DND-41 (cell line): ENCODE data around the gene PDIA2.

Experiments
- ATAC-seq: fragments of 200-7000 bp; cut with Tn5 transposase; 3 replicates; pipeline ENCODE4 v1.9.1; 2021; ENCODE audit warnings: low read depth; ENCODE audit not compliant: insufficient read depth
- DNase-seq: peaks from one replicate; pipeline ENCODE4 v3.0.0-alpha.2; 2020
- H2AFZ ChIP-seq: 2 replicates; pipeline ENCODE4 v1.6.0; 2012; ENCODE audit warnings: low read depth, low read length
- H3K27ac ChIP-seq: 2 replicates; pipeline ENCODE4 v1.5.1; 2012; ENCODE audit warnings: low read length, inconsistent platforms
- H3K27me3 ChIP-seq: fragments of 200-600 bp; sonication (generic); 2 replicates; pipeline ENCODE4 v1.6.0; 2012; ENCODE audit warnings: low read length, mild to moderate bottlenecking, inconsistent platforms; ENCODE audit not compliant: insufficient read depth, poor library complexity
- H3K36me3 ChIP-seq: 2 replicates; pipeline ENCODE4 v1.5.1; 2012; ENCODE audit warnings: low read length, inconsistent platforms; ENCODE audit not compliant: insufficient read depth
- H3K4me1 ChIP-seq: 2 replicates; pipeline ENCODE4 v1.5.1; 2012; ENCODE audit warnings: mild to moderate bottlenecking, low read length; ENCODE audit not compliant: insufficient read depth
- H3K4me2 ChIP-seq: 2 replicates; pipeline ENCODE4 v1.6.0; 2012; ENCODE audit warnings: mild to moderate bottlenecking, moderate library complexity, low read length, inconsistent platforms; ENCODE audit not compliant: insufficient read depth
- H3K4me3 ChIP-seq, 2 experiments: fragments of 200-600 bp in 1 of 2; shearing (Covaris generic) in 1 of 2; 2 replicates each; pipeline ENCODE4 v1.5.1; 2012 to 2016; ENCODE audit warnings: inconsistent platforms in 2 of 2, low read length in 2 of 2, mild to moderate bottlenecking in 2 of 2, low read depth in 1 of 2, moderate library complexity in 1 of 2
- H3K79me2 ChIP-seq: 2 replicates; pipeline ENCODE4 v1.6.0; 2012; ENCODE audit warnings: low read length, inconsistent platforms; ENCODE audit not compliant: insufficient read depth
- H3K9ac ChIP-seq: 2 replicates; pipeline ENCODE4 v1.6.0; 2012; ENCODE audit warnings: low read depth, mild to moderate bottlenecking, inconsistent platforms, low read length, moderate library complexity
- H3K9me3 ChIP-seq: 2 replicates; pipeline ENCODE4 v1.5.1; 2012; ENCODE audit warnings: low read length, moderate library complexity, mild to moderate bottlenecking, inconsistent platforms; ENCODE audit not compliant: insufficient read depth, severe bottlenecking
- H4K20me1 ChIP-seq: 2 replicates; pipeline ENCODE4 v1.6.0; 2012; ENCODE audit warnings: low read length; ENCODE audit not compliant: insufficient read depth
- EZH2 ChIP-seq: IDR thresholded peaks from 3 replicates; pipeline ENCODE4 v1.6.1; 2012; ENCODE audit warnings: borderline replicate concordance, low read depth, mild to moderate bottlenecking, moderate library complexity, low read length, inconsistent platforms; ENCODE audit not compliant: severe bottlenecking
- TF ChIP-seq, protein P1 (sequence below): IDR thresholded peaks from 2 replicates; pipeline ENCODE4 v1.5.1; 2012; ENCODE audit warnings: borderline replicate concordance, low read length, moderate library complexity, mild to moderate bottlenecking; ENCODE audit not compliant: poor library complexity, severe bottlenecking; ENCODE audit errors: extremely low read depth

PDIA2 gene

DNA sequence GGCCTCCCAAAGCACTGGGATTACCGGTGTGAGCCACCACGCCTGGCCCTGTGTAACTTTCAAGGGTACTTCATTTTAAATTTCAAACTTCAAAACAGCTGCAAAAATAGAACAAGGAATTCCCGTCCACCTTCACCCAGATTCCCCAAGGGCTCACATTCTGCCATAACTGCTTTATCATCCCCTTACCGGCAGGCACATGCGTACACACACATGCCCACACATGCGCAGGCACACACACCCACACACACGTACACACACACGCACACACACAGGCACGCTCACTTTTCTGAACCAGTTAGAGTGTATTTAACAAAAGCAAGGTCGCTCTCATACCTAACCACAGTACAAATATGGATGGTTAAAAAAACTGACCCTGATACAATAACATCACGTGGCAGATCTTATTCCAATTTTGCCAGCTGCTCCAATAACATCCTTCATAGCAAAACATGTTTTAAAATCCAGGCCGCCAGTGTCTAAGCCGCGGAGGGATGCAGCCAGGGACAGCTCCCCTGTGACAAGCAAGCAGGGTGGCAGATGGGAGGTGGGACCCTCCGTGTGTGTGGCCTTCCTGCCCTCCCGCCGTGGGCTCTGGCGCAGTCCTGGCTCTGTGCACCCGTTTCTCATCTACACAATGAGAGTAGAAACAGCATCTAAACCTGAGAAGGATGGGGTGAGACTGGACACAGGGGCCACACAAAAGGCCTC, 23.1 kb downstream of the PDIA2 start:
- DNase-seq = no peak
- Histone ChIP-seq H3K4me3 (no peak overlapping the region), H4K20me1 (peaks cover 37% of the 10 kb centered on the region), H3K27me3 (no peaks in the 10 kb centered on the region), H3K4me1 (no peaks in the 10 kb centered on the region), H3K9me3 (no peaks in the 10 kb centered on the region), H3K79me2 (peaks cover 6% of the 10 kb centered on the region; the same call in 1 of the 2 replicates), H3K36me3 (peaks cover 71% of the 10 kb centered on the region), H3K4me2 (no peak overlapping the region), H3K27ac (no peak overlapping the region), H3K9ac (no peak overlapping the region), H2AFZ (no peak overlapping the region)
- TF ChIP-seq, protein P1, sequence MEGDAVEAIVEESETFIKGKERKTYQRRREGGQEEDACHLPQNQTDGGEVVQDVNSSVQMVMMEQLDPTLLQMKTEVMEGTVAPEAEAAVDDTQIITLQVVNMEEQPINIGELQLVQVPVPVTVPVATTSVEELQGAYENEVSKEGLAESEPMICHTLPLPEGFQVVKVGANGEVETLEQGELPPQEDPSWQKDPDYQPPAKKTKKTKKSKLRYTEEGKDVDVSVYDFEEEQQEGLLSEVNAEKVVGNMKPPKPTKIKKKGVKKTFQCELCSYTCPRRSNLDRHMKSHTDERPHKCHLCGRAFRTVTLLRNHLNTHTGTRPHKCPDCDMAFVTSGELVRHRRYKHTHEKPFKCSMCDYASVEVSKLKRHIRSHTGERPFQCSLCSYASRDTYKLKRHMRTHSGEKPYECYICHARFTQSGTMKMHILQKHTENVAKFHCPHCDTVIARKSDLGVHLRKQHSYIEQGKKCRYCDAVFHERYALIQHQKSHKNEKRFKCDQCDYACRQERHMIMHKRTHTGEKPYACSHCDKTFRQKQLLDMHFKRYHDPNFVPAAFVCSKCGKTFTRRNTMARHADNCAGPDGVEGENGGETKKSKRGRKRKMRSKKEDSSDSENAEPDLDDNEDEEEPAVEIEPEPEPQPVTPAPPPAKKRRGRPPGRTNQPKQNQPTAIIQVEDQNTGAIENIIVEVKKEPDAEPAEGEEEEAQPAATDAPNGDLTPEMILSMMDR = no peak
- TF ChIP-seq EZH2 = no peak
- no peak for ATAC-seq

DNA sequence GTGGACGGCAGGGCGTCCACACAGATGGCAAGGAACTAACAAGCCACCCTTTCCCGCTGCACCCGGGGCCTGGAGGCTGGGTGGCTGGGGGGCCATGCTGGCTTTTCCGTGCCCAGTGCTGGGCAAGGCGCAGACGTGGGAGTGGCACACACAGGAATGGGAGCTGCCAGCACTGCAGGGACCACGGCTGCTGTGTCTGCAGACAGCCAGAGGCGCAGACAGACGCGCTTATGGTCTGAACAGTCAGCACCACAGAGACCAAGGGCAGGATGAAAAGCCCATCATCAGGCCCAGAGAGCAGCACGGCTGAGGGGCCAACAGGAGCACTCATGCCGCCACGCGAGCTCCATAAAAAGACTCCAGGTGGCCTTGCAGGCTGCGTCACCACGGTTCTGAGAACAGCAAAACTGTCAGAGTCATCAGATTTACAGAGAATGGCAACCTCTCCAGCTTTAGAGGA, 24.0 kb downstream of the PDIA2 start:
- Histone ChIP-seq H3K4me1 (no peaks in the 10 kb centered on the region), H3K4me2 (no peak overlapping the region), H4K20me1 (peaks cover 37% of the 10 kb centered on the region), H3K27me3 (no peaks in the 10 kb centered on the region), H2AFZ (no peak overlapping the region), H3K27ac (no peak overlapping the region), H3K36me3 (peaks cover 74% of the 10 kb centered on the region), H3K4me3 (no peak overlapping the region), H3K79me2 (peaks cover 8% of the 10 kb centered on the region; the same call in 1 of the 2 replicates), H3K9me3 (no peaks in the 10 kb centered on the region), H3K9ac (no peak overlapping the region)
- no peak for ATAC-seq
- no peak for TF ChIP-seq EZH2
- TF ChIP-seq, protein P1 = no peak
- no peak for DNase-seq

DNA sequence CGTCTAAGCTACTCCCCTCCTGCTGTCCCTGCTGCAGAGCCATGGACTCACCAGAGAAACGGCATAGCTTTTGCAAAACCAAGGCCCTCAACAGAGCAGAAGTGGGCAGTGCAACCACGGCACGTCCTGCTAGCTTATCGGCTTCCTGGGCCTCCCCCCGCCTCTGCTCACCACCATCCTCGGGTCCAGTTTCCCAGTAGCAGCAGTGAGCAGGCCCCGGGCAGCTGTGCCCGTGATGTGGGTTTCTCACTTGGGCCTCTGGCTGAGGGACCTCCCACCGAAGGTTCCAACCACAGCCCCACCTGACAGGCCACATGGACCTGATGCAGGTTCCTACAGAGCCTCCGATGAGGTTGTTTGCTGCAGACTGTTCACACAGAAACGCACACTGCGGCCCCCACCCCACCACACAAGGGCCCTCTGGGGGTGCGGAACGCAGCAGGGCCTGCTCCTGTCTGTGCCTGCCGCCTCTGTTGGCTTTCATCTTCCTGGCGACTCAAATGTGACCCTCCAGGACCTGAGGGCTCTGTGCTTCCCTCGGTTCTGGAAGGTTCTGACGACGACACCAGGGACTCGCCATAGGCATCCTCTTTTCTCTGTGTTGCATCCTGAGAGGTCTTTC, 24.8 kb downstream of the PDIA2 start:
- Histone ChIP-seq H3K4me2 (no peak overlapping the region), H3K9ac (no peak overlapping the region), H3K27ac (no peak overlapping the region), H3K9me3 (no peaks in the 10 kb centered on the region), H4K20me1 (peaks cover 35% of the 10 kb centered on the region), H3K36me3 (peaks cover 74% of the 10 kb centered on the region), H3K4me1 (no peaks in the 10 kb centered on the region), H3K27me3 (no peaks in the 10 kb centered on the region), H3K79me2 (peaks cover 7% of the 10 kb centered on the region; the same call in 1 of the 2 replicates), H2AFZ (no peak overlapping the region), H3K4me3 (no peak overlapping the region)
- TF ChIP-seq, protein P1 = no peak
- no peak for TF ChIP-seq EZH2
- DNase-seq (no peak), ATAC-seq (no peak)
